Sigmoid colon (tissue), 3 donors: ENCODE measurements around the gene SHISA2.

ENCODE experiments used
- POLR2A ChIP-seq, 2 donors: fragments of 450-650 bp; IDR thresholded peaks; one replicate each; pipeline ENCODE4 v1.6.1; 2016; ENCODE audit warnings: antibody characterized with exemption in 2 of 2, mild to moderate bottlenecking in 2 of 2, moderate library complexity in 2 of 2
- TF ChIP-seq, protein P1 (sequence below), 4 experiments: fragments of 450-650 bp in 3 of 4; fragments of 200-600 bp in 1 of 4; IDR thresholded peaks; one replicate each; pipeline ENCODE4 v1.5.1; 2016 to 2019; ENCODE audit warnings: antibody characterized with exemption in 4 of 4, mild to moderate bottlenecking in 3 of 4, moderate library complexity in 2 of 4

DNA sequence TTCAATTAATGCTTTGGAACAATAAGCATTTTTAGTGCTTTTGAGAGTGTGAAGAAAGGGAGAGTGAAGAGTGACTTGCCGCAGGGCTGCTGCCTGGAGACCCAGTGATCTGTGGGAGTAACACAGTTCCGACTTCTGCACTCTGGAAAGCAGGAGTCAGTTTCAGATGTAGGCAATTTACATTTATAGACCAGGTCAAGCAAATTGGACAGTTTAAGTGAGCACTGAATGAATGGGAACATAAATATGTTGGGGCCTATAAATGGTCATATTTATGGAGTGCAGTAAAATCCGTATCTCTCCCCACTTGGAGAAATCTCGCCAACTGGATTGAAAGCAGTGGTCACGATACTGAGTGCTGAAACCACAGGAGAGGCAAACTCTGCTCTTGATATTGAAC, 9.4 kb upstream of the SHISA2 start:
- no peak for TF ChIP-seq POLR2A (IDR thresholded peaks at IDR 0.05)
- TF ChIP-seq, protein P1, sequence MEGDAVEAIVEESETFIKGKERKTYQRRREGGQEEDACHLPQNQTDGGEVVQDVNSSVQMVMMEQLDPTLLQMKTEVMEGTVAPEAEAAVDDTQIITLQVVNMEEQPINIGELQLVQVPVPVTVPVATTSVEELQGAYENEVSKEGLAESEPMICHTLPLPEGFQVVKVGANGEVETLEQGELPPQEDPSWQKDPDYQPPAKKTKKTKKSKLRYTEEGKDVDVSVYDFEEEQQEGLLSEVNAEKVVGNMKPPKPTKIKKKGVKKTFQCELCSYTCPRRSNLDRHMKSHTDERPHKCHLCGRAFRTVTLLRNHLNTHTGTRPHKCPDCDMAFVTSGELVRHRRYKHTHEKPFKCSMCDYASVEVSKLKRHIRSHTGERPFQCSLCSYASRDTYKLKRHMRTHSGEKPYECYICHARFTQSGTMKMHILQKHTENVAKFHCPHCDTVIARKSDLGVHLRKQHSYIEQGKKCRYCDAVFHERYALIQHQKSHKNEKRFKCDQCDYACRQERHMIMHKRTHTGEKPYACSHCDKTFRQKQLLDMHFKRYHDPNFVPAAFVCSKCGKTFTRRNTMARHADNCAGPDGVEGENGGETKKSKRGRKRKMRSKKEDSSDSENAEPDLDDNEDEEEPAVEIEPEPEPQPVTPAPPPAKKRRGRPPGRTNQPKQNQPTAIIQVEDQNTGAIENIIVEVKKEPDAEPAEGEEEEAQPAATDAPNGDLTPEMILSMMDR (IDR thresholded peaks at IDR 0.05): no peak
